Gastroesophageal sphincter (tissue), 4 donors: ENCODE data around the gene USF1. TPM values are rescaled to one million over a fixed set of nuclear protein-coding genes. Genes with fewer than 3 reads are reported as not detected.
A peak's percentile ranks its signal among the peaks of the same experiment; 100 is the strongest.
"Not testable (repeated sequence)": the region's sequence is repeated elsewhere in the genome, so short reads cannot be mapped to it uniquely, and the experiment has no call there.

Experiments used
- ATAC-seq: fragments of 150-250 bp; one replicate; pipeline ENCODE4 v1.9.1; 2016; ENCODE audit warnings: mild to moderate bottlenecking, moderate library complexity
- H3K27ac ChIP-seq, 4 donors: fragments of 200-600 bp; sonication (generic) in 3 of 4; 1 replicate in 3 of 4; 2 replicates in 1 of 4; pipeline ENCODE4 v1.5.1; 2016 to 2019
- H3K27me3 ChIP-seq: fragments of 200-600 bp; sonication (generic); one replicate; pipeline ENCODE4 v1.5.1; 2019
- H3K36me3 ChIP-seq, 2 donors: fragments of 200-600 bp; sonication (generic); one replicate each; pipeline ENCODE4 v1.5.1; 2019; ENCODE audit warnings: control low read depth in 1 of 2
- H3K4me1 ChIP-seq, 3 donors: fragments of 200-600 bp; sonication (generic); 1 replicate in 2 of 3; 2 replicates in 1 of 3; pipeline ENCODE4 v1.5.1; 2016 to 2019; ENCODE audit warnings: control low read depth in 2 of 3
- H3K4me3 ChIP-seq, 2 donors: fragments of 200-600 bp; sonication (generic); one replicate each; pipeline ENCODE4 v1.5.1; 2019; ENCODE audit warnings: mild to moderate bottlenecking in 1 of 2, moderate library complexity in 1 of 2
- H3K9me3 ChIP-seq, 3 donors: fragments of 200-600 bp; sonication (generic); one replicate each; pipeline ENCODE4 v1.5.1; 2017 to 2019; ENCODE audit warnings: control low read depth in 2 of 3
- EP300 ChIP-seq: sonication (generic); formaldehyde crosslinking; IDR thresholded peaks from one replicate; pipeline ENCODE4 v1.6.1; 2017; ENCODE audit warnings: antibody characterized with exemption, mild to moderate bottlenecking
- POLR2A ChIP-seq, 2 donors: fragments of 450-650 bp; IDR thresholded peaks; one replicate each; pipeline ENCODE4 v1.6.1; 2017; ENCODE audit warnings: antibody characterized with exemption in 2 of 2, mild to moderate bottlenecking in 2 of 2, moderate library complexity in 1 of 2
- POLR2AphosphoS5 ChIP-seq: sonication (generic); formaldehyde crosslinking; IDR thresholded peaks from one replicate; pipeline ENCODE4 v1.6.1; 2017; ENCODE audit warnings: antibody characterized with exemption
- WGBS, 2 donors: methylation state at CpG; one replicate each; pipeline ENCODE4 v1.1.5; 2018; ENCODE audit warnings: low coverage in 1 of 2; 5-methylcytosine and 5-hydroxymethylcytosine counted together
- total RNA-seq, 4 donors: library from RNA; depleted of rRNA; stranded (reverse); fragments of >200 nt; gene quantifications; one replicate each; pipeline ENCODE4 v1.1.0, GENCODE V29; 2016
- TF ChIP-seq, protein P1 (sequence below), 4 experiments: fragments of 200-600 bp in 2 of 4; fragments of 450-650 bp in 2 of 4; sonication (generic) in 1 of 4; IDR thresholded peaks; one replicate each; pipeline ENCODE4 v1.5.1; 2017 to 2019; ENCODE audit warnings: antibody characterized with exemption in 4 of 4, mild to moderate bottlenecking in 2 of 4, moderate library complexity in 2 of 4

Gene USF1
- total RNA-seq, 4 donors from 2014 or later: 50.9 to 79.4 (median 60.5) TPM

GRCh38 chr1:161017756-161018630 is 27.8 kb downstream of the USF1 start:
- H3K4me3 ChIP-seq: no peak overlapping the region
- WGBS, 2 donors: 61 to 70% methylated on average over 2 to 3 of the region's 5 CpGs
- ATAC-seq: no peak
- H3K4me1 ChIP-seq: peaks cover 0 to 22% (median 7%) of the 10 kb centered on the region in 3 donors
- no peaks in the 10 kb centered on the region for H3K36me3 ChIP-seq
- no peaks in the 10 kb centered on the region for H3K9me3 ChIP-seq
- H3K27ac ChIP-seq: peak overlapping the region in 1 of 4 donors; percentile 26
- peaks cover 32% of the 10 kb centered on the region for H3K27me3 ChIP-seq
- no peak for TF ChIP-seq EP300
- no peak for TF ChIP-seq POLR2AphosphoS5
- TF ChIP-seq, protein P1, sequence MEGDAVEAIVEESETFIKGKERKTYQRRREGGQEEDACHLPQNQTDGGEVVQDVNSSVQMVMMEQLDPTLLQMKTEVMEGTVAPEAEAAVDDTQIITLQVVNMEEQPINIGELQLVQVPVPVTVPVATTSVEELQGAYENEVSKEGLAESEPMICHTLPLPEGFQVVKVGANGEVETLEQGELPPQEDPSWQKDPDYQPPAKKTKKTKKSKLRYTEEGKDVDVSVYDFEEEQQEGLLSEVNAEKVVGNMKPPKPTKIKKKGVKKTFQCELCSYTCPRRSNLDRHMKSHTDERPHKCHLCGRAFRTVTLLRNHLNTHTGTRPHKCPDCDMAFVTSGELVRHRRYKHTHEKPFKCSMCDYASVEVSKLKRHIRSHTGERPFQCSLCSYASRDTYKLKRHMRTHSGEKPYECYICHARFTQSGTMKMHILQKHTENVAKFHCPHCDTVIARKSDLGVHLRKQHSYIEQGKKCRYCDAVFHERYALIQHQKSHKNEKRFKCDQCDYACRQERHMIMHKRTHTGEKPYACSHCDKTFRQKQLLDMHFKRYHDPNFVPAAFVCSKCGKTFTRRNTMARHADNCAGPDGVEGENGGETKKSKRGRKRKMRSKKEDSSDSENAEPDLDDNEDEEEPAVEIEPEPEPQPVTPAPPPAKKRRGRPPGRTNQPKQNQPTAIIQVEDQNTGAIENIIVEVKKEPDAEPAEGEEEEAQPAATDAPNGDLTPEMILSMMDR (IDR thresholded peaks at IDR 0.05): no peak
- TF ChIP-seq POLR2A (IDR thresholded peaks at IDR 0.05): no peak

DNA sequence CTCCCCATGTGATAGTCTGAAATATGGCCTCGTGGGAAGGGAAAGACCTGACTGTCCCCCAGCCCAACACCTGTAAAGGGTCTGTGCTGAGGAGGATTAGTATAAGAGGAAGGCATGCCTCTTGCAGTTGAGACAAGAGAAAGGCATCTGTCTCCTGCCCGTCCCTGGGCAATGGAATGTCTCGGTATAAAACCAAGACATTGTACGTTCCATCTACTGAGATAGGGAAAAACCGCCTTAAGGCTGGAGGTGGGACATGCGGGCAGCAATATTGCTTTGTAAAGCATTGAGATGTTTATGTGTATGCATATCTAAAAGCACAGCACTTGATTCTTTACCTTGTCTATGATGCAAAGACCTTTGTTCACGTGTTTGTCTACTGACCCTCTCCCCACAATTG is 28.6 kb downstream of the USF1 start:
- H3K27me3 ChIP-seq: peaks cover 24% of the 10 kb centered on the region
- H3K27ac ChIP-seq, H3K4me3 ChIP-seq, ATAC-seq, H3K36me3 ChIP-seq, H3K9me3 ChIP-seq: not testable (repeated sequence)
- H3K4me1 ChIP-seq: peaks cover 0 to 23% (median 7%) of the 10 kb centered on the region in 3 donors
- WGBS, 2 donors: 61 to 80% methylated on average over 4 to 5 of the region's 7 CpGs

- H3K36me3 ChIP-seq, H3K27ac ChIP-seq, H3K4me3 ChIP-seq, H3K9me3 ChIP-seq, ATAC-seq: not testable (repeated sequence)
- peaks cover 0 to 23% (median 7%) of the 10 kb centered on the region in 3 donors for H3K4me1 ChIP-seq
- WGBS, 2 donors: 17 to 100% methylated on average over 1 of the region's 1 CpG
- H3K27me3 ChIP-seq: peaks cover 19% of the 10 kb centered on the region
These were observed 29.1 kb downstream of the USF1 start for GRCh38 chr1:161016683-161017082.

DNA sequence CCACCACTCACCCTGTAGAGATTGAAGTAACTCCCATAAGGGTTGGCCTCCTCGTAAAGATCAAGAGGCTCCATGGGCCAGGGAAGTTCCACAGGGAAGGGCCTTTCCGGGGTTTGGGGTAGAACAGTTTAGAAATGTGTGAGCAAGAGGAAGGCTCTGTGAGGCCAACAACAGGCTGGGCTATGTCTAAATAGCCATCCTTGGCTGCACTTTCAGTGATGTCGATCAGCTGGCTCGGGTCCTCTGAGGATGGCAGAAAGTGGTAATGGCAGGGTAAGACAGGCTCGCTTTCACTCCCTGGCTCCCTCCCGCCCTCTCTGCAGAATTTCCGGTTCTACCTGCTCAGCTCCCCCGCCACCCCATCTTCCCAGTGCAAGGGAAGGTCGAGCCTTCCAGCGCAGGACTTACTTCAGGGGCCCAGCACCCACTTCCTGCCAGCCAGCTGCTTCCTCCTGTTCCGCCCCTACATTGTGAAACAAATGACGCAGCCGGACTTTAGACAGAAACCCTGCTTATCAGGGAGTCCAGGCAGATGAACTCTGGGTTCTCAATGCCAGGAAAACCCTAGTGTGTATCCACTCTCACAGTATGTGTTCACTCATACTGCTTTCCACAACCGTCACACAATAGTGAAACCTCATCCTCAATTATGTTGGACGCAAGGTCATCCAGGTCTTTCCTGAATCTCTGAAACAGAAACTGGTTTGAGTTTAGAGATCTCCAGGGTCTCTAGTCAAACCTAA is 32.1 kb downstream of the USF1 start:
- WGBS, 2 donors: 49 to 53% methylated on average over 11 to 13 of the region's 15 CpGs
- Histone ChIP-seq H3K9me3 (no peaks in the 10 kb centered on the region), H3K27ac (peak overlapping the region; percentile 40 to 81 (median 72)), H3K4me3 (peak overlapping the region in 1 of 2 donors; percentile 22), H3K4me1 (peaks cover 0 to 6% (median 0%) of the 10 kb centered on the region in 3 donors), H3K36me3 (no peaks in the 10 kb centered on the region), H3K27me3 (no peaks in the 10 kb centered on the region)
- TF ChIP-seq EP300 (no peak), POLR2A (IDR thresholded peaks at IDR 0.05) (peak in 1 of 2 donors; percentile 12), POLR2AphosphoS5 (peak; percentile 49)
- peak; percentile 93 for ATAC-seq

- Histone ChIP-seq H3K4me3 (no peak overlapping the region), H3K27ac (peak overlapping the region; percentile 40 to 81 (median 72))
- TF ChIP-seq, protein P1 (IDR thresholded peaks at IDR 0.05): no peak
- no peak for TF ChIP-seq POLR2AphosphoS5
- TF ChIP-seq POLR2A (IDR thresholded peaks at IDR 0.05): no peak
- no peak for TF ChIP-seq EP300
These were observed 32.7 kb downstream of the USF1 start for GRCh38 chr1:161013131-161013487.

DNA sequence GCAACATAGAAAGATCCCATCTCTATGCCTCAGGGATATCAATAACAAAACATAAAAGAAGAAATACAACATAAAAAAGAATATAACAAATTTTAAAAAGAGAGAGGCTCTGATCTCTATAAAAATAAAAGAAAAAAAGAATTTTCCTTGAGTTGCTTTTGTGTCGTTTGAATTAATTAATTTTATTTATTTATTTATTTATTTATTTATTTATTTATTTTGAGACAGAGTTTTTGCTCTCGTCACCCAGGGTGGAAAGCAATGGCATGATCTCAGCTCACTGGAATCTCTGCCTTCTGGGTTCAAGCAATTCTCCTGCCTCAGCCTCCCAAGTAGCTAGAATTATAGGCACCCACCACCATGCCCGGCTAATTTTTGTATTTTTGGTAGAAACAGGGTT is 33.4 kb downstream of the USF1 start:
- H3K9me3 ChIP-seq: no peaks in the 10 kb centered on the region
- H3K4me3 ChIP-seq: no peak overlapping the region
- H3K27ac ChIP-seq: peak overlapping the region in 2 of 4 donors; percentile 70 to 73
- 80 to 85% methylated on average over 1 to 3 of the region's 3 CpGs for WGBS, 2 donors
- H3K27me3 ChIP-seq: no peaks in the 10 kb centered on the region
- TF ChIP-seq EP300 (no peak), POLR2AphosphoS5 (no peak), POLR2A (IDR thresholded peaks at IDR 0.05) (no peak)
- TF ChIP-seq, protein P1 (IDR thresholded peaks at IDR 0.05): no peak
- no peaks in the 10 kb centered on the region for H3K36me3 ChIP-seq
- peaks cover 0 to 6% (median 0%) of the 10 kb centered on the region in 3 donors for H3K4me1 ChIP-seq
- no peak for ATAC-seq

More at GRCh38 chr1:161013131-161013487, 32.7 kb downstream of the USF1 start:
- peaks cover 0 to 6% (median 0%) of the 10 kb centered on the region in 3 donors for H3K4me1 ChIP-seq
- no peaks in the 10 kb centered on the region for H3K36me3 ChIP-seq
- H3K27me3 ChIP-seq: no peaks in the 10 kb centered on the region
- no peak for ATAC-seq
- no peaks in the 10 kb centered on the region for H3K9me3 ChIP-seq
